GM21381 (cell line): ENCODE data around the gene SDK1.

Experiments used
- ATAC-seq: cut with Tn5 transposase; IDR thresholded peaks from one replicate; pipeline ENCODE4 v1.9.1; 2021; ENCODE audit warnings: mild to moderate bottlenecking, moderate library complexity; ENCODE audit not compliant: unreplicated experiment

Gene SDK1

DNA sequence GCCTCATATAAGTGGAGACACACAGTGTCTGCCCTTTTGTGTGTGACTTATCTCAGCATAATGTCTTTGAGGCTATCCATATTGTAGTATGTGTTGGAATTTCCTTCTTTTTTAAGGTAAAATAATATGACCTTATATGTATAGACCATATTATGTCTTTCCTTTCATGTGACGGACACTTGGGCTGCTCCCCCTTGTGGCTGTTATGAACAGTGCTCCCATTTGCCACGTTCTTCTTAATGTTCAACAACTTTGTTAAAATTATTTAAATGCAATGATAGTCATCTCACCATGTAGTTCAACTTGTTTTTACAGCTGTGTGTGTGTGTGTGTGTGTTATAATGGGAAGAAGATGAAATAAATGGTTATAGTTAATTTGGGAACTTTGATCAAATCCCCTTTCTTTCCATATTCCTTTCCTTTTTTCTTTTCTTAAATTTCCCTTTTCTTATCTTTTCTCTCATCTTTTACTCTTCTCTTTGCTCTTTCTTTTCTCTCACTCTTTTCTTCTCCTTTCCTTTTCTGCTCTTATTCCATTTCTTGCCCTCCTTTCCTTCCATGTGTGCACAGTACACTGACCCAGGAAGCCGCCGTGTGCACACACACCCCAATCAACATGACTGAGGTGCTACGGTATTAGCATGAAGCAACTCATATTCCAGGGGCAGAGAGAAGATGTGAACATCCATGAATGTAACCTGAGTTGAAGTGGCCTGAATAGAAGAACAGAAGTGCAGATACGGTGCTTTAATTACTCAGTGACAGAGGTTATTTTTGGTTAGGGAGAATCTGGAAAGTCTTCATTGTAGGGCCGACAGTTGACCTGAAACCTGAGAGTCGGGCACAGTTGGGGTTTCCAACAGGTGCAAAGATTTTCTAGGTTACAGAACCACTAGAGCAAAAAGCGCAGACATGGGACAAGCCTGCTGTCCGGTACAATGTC, 596.6 kb downstream of the SDK1 start:
- no peak for ATAC-seq

- no peak for ATAC-seq
Observed at GRCh38 chr7:3899559-3899991, 598.5 kb downstream of the SDK1 start.

DNA sequence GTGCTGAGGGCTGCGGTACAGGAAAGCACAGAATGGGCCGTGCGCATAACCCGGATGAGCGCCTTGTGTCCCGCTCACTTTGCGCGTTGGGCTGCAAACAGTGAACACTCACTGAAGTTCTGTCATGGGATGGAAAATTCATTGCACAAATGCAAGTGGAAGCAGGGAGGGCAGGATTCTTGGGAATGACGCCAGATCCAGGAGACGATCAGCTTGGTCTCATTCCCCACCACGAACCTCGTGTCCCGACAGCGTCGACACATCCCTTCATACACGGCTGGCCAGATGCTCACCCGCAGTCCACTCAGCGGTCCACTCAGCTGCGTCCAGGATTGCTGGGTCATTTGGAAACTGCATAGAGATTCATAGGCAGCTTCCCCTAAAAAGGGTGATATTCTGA, 607.1 kb downstream of the SDK1 start:
- ATAC-seq, result no peak

- ATAC-seq, result no peak
Observed at GRCh38 chr7:3909128-3909527, 608.1 kb downstream of the SDK1 start.

DNA sequence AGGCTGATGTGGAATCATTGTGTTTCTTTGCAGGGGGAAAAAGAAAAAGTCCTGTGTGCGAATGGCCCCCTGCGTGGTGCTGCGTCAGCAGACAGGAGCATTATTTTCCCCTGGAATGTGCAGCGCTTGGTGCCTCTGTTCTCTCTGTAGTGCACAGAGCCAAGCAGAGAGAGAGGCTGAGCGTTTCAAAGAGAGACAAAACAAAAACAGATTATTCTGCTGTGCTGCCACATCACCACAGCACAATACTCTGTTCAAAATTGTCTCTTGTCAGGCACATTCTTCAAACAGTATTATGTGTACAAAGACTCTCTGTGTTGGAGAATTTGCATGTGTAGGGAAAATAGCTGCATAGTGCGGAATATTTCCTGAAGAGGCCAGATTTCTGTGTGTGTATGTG, 609.0 kb downstream of the SDK1 start:
- ATAC-seq, result no peak

- ATAC-seq, result no peak
Observed at GRCh38 chr7:3911685-3912084, 610.6 kb downstream of the SDK1 start.

DNA sequence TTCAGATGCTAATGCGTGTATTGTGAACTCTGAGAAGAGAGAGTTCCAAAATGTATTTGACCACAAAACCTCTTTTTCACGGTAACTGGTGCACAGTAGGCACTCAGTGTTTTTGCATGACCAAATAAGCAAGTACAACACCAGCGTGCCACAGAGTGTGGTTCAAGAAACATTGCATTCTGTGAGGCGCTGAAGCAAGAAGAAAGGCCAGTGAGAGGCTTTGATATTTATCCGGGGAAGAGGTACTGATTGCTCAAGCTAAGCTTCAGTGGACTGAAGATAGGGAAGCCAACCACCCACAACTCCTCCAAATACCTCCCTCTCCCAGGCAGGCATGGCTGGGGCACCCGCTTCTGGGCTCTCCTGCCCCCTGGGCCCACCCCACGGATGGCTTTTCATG, 611.2 kb downstream of the SDK1 start:
- ATAC-seq, result no peak

DNA sequence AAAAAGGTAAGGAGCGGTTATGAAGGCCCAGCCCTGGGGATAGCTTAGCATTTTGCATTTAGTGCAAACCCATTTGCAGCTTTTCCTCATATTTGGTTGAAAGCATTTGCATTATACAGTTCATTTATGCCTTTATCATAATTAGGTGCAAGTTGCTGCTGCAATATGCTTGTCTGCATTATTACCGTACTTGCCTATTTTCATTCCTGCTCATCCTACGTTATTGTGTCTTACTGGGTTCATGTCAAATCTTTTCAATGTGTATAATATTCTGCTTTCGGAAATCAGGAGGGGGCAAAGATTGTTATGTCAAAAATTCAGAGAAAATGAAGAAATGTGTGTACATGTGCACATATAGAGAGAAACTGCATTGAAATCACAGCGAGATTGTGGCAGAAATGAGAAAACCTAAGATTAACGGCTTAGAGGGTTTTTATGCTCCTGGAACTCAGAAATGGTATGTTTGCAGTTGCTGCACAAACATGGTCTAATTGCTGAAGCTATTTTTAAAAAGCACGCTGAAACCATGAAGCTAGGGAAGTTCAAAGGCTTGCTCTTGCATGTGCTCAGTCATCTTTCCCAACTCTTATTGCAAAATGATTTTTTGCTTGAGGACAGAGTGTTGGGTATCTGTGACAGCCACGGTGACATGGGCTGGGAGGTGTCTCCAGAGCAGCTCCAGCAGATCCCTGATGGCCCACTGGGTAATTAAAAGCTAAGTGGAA, 613.2 kb downstream of the SDK1 start:
- ATAC-seq, result no peak

GRCh38 chr7:3915337-3915878, 614.4 kb downstream of the SDK1 start:
- no peak for ATAC-seq

- ATAC-seq, result no peak
Observed at GRCh38 chr7:3916146-3916545, 615.1 kb downstream of the SDK1 start.

GRCh38 chr7:3917436-3917835, 616.4 kb downstream of the SDK1 start:
- ATAC-seq, result no peak

GRCh38 chr7:3918576-3918975, 617.5 kb downstream of the SDK1 start:
- no peak for ATAC-seq

GRCh38 chr7:3922175-3922635, 621.2 kb downstream of the SDK1 start:
- no peak for ATAC-seq

GRCh38 chr7:3923307-3923918, 622.4 kb downstream of the SDK1 start:
- ATAC-seq, result no peak

GRCh38 chr7:3924277-3924676, 623.2 kb downstream of the SDK1 start:
- no peak for ATAC-seq

DNA sequence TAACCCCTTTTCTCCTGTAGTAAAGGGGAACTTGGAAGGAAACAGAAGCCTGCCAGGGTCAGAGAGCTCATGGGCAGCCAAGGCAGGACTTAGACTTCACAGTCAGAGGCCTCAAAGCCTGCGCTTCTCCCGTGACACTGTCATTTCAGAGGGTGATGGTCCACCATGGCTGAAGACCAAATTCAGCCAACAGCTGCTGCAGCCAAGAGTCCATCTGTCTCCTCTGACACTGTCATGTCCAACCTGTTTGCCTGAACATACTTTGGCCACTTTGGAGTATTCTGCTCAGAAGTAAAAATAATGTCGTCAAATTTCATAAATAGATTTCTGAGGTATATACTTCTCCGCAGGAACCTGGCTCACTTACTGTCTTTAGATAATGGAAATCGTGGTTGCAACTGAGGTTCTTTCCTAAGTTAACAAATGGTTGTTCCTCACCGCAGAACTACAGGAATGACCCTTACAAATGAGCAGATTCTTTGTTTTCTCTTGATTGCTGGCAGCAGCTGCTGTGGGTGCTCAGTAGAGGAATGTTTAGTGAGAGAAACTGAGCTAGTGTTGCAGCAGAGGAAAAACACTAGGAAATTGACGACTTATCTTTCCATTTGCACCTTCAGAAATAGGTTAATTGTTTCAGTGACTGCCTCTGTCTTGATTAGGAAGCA, 626.5 kb downstream of the SDK1 start:
- no peak for ATAC-seq

DNA sequence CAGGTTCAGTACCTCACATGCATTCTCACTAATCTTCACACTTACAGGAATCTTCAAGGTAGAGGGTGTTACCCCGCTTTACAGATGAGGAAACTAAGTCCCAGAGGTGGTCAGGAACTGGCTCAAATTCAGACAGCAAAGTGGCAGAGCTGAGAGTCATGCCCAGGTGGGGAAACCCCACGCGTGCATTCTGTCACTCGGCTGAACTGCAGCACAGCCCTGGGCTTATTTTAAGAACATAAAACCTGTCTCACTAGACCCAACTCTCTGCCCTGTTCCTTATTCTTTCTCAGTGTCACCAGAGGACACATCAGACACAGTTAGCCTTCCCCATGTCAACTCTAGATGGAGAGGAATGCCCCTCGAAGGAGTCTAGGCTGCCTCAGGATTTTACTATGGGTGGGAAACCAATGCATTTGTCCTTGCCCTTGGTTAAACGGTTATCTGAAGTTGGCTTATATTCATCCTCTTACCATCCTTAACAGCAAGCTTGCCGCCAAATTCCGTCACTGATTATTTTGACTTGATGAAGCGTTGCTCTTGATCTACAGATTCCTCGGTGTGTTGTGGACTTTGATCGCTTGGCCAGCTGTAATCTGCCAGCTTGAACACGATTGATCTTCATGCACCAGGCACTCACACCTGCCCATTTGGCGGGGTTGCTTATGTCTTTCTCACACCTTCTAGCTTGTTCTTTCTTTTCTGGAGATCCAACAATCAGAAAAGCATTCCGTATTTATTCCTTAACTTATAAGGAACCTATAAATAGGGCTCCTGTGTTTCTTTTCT, 627.9 kb downstream of the SDK1 start:
- no peak for ATAC-seq

- no peak for ATAC-seq
Observed at GRCh38 chr7:3931843-3932242, 630.8 kb downstream of the SDK1 start.

DNA sequence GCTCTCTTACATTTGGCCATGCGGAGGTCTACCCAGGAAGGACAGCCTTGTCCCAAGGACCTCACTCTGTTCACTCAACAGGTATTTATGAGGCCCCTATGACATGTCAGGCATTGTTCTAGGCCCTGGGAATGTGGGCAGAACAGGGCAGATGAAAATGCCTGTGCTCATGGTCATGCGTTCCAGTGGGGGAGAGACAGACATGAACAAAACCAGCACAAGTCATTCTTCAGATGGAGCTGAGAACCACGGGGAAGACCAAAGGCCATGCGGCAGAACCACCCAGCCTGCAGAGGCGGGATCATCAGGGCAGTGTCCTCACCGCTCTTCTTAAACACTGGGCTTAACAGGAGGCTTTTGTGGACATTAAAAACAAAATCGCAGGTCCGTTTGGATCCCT, 636.1 kb downstream of the SDK1 start:
- ATAC-seq, result no peak

- no peak for ATAC-seq
Observed at GRCh38 chr7:3937605-3938004, 636.6 kb downstream of the SDK1 start.
